ENCODE data around the gene WWOX. TPM values are rescaled to one million over a fixed set of nuclear protein-coding genes. Genes with fewer than 3 reads are reported as not detected.

The WWOX gene
- total RNA-seq, 1 donor from 2014 or later = 28.2 TPM

DNA sequence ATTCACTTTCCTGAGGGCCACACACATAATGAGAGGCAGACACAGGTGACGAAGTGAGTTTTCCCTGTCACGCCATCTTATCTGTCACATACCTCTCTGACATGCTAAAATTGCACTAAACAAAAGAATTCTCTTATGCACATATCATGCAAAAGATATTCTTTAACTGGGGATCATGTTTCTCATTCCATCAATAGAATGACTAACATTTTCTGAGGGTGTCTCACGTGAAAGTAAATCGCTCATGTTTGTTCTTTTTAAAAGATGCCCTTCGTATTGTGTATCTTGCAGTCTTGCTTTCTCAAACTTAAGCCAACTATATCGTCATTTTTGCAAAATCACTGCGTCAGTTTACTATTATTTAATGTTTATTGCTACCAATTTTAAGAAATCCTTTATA, 306.4 kb downstream of the WWOX start:
- Mint-ChIP-seq H3K4me3 (no peak overlapping the region), H3K36me3 (peaks cover 4% of the 10 kb centered on the region), H3K27ac (no peak overlapping the region), H3K27me3 (no peaks in the 10 kb centered on the region), H3K9me3 (peaks cover 20% of the 10 kb centered on the region), H3K4me1 (ENCODE audit: unreplicated experiment) (no peaks in the 10 kb centered on the region)
- DNase-seq (ENCODE audit: extremely low spot score, unreplicated experiment) = no peak
- TF ChIP-seq CTCF (conservative IDR thresholded peaks at IDR 0.05) = no peak

DNA sequence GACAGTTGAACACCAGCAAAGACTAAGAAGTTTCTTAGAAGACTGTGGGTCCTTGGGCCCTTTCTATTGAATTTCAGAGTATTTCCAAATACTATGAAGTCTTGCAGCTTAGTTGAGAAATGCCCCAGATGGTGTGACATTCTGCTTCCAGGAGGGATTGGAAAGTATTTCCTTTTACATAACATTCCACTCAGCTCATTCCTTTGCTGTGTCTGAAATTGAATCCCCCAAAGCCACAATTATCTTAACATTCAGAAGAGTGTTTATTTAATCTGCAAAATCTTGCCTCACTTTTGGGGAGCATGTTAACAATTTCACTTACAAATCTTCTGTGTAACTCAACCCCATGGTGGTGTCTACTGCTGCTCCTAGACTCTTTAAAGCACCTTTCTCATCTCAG, 307.7 kb downstream of the WWOX start:
- no peak for TF ChIP-seq CTCF (conservative IDR thresholded peaks at IDR 0.05)
- Mint-ChIP-seq H3K4me3 (no peak overlapping the region), H3K9me3 (peaks cover 24% of the 10 kb centered on the region), H3K36me3 (peaks cover 6% of the 10 kb centered on the region), H3K4me1 (ENCODE audit: unreplicated experiment) (no peaks in the 10 kb centered on the region), H3K27ac (no peak overlapping the region), H3K27me3 (no peaks in the 10 kb centered on the region)
- no peak for DNase-seq (ENCODE audit: extremely low spot score, unreplicated experiment)

- Mint-ChIP-seq H3K4me1 (ENCODE audit: unreplicated experiment) (no peaks in the 10 kb centered on the region), H3K27me3 (no peaks in the 10 kb centered on the region), H3K27ac (no peak overlapping the region), H3K36me3 (peaks cover 13% of the 10 kb centered on the region), H3K9me3 (peaks cover 26% of the 10 kb centered on the region), H3K4me3 (no peak overlapping the region)
- TF ChIP-seq CTCF (conservative IDR thresholded peaks at IDR 0.05) = no peak
- no peak for DNase-seq (ENCODE audit: extremely low spot score, unreplicated experiment)
Measured at GRCh38 chr16:78413651-78414050, 314.2 kb downstream of the WWOX start.

- Mint-ChIP-seq H3K27me3 (no peaks in the 10 kb centered on the region), H3K4me3 (no peak overlapping the region), H3K9me3 (peaks cover 18% of the 10 kb centered on the region), H3K27ac (no peak overlapping the region), H3K4me1 (ENCODE audit: unreplicated experiment) (no peaks in the 10 kb centered on the region), H3K36me3 (peaks cover 10% of the 10 kb centered on the region)
- no peak for TF ChIP-seq CTCF (conservative IDR thresholded peaks at IDR 0.05)
- DNase-seq (ENCODE audit: extremely low spot score, unreplicated experiment) = no peak
Measured at GRCh38 chr16:78415013-78415412, 315.6 kb downstream of the WWOX start.

- Mint-ChIP-seq H3K9me3 (peaks cover 16% of the 10 kb centered on the region), H3K36me3 (peaks cover 9% of the 10 kb centered on the region), H3K4me3 (no peak overlapping the region), H3K27ac (no peak overlapping the region), H3K27me3 (no peaks in the 10 kb centered on the region), H3K4me1 (ENCODE audit: unreplicated experiment) (no peaks in the 10 kb centered on the region)
- no peak for TF ChIP-seq CTCF (conservative IDR thresholded peaks at IDR 0.05)
- DNase-seq (ENCODE audit: extremely low spot score, unreplicated experiment) = no peak
Measured at GRCh38 chr16:78415669-78416068, 316.2 kb downstream of the WWOX start.

DNA sequence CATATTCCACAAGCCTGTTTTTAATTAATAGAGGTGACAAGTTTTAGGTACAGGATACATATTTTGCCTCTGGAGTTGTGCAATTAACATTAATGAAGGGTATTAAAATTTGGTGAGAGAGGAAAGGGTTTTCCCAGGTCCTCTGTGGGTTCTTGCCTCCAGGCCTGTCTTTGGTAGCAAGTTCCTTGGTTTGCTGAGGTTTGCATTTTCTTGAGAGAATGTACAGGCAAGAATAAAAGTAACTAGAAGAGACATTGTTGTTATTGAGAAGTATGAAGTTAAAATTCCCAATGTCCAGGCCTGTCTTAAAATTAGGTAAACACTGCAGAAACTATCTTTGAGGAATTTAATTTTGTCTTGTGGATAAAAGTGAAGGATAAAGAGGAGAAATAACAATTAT, 316.9 kb downstream of the WWOX start:
- no peak overlapping the region for H3K27ac Mint-ChIP-seq
- H3K9me3 Mint-ChIP-seq = peaks cover 16% of the 10 kb centered on the region
- no peaks in the 10 kb centered on the region for H3K27me3 Mint-ChIP-seq
- peaks cover 9% of the 10 kb centered on the region for H3K36me3 Mint-ChIP-seq
- no peak overlapping the region for H3K4me3 Mint-ChIP-seq
- TF ChIP-seq CTCF (conservative IDR thresholded peaks at IDR 0.05) = no peak
- H3K4me1 Mint-ChIP-seq (ENCODE audit: unreplicated experiment) = no peaks in the 10 kb centered on the region
- DNase-seq (ENCODE audit: extremely low spot score, unreplicated experiment) = no peak
